Measurements from ENCODE around the gene ZNF439.
"Not testable (repeated sequence)": the region's sequence is repeated elsewhere in the genome, so short reads cannot be mapped to it uniquely, and the experiment has no call there.

ZNF439 gene

DNA sequence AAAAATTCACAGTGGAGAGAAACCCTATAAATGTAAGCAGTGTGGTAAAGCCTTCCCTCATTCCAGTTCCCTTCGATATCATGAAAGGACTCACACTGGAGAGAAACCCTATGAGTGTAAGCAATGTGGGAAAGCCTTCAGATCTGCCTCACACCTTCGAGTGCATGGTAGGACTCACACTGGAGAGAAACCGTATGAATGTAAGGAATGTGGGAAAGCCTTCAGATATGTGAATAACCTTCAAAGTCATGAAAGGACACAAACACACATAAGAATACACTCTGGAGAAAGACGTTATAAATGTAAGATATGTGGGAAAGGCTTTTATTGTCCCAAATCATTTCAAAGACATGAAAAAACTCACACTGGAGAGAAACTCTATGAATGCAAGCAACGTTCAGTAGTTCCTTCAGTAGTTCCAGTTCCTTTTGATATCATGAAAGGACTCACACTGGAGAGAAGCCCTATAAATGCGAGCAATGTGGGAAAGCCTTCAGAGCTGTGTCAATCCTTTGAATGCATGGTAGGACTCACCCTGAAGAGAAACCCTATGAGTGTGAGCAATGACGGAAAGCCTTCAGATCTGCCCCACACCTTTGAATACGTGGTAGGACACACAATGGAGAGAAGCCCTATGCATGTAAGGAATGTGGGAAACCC lies 16.1 kb upstream of the ZNF439 start:
- no peak overlapping the region for H3K4me2 ChIP-seq
- H3K4me3 ChIP-seq, result peak overlapping the region; percentile 28; the same call in 1 of the 2 replicates
- no peaks in the 10 kb centered on the region for H3K27me3 ChIP-seq
- no peaks in the 10 kb centered on the region for H3K4me1 ChIP-seq
- TF ChIP-seq Cebpa-rat (IDR thresholded peaks at IDR 0.05), result no peak
- H3K9ac ChIP-seq, result no peak overlapping the region
- no peak overlapping the region for H3K27ac ChIP-seq
- H3K9me3 ChIP-seq, result peaks cover 98% of the 10 kb centered on the region
- H3K36me3 ChIP-seq, result peaks cover 91% of the 10 kb centered on the region
- H4K20me1 ChIP-seq, result no peaks in the 10 kb centered on the region

DNA sequence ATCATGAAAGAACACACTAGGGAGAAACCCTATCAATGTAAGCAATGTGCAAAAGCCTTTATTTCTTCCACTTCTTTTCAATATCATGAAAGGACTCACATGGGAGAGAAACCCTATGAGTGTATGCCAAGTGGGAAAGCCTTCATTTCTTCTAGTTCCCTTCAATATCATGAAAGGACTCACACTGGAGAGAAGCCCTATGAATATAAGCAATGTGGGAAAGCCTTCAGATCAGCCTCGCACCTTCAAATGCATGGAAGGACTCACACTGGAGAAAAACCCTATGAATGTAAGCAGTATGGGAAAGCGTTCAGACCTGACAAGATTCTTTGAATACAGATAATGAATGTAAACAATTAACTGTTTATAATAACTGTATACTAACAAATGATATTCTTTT lies 15.0 kb upstream of the ZNF439 start:
- no peaks in the 10 kb centered on the region for H3K27me3 ChIP-seq
- no peaks in the 10 kb centered on the region for H4K20me1 ChIP-seq
- H3K27ac ChIP-seq, result no peak overlapping the region
- H3K4me3 ChIP-seq, result no peak overlapping the region
- TF ChIP-seq Cebpa-rat (IDR thresholded peaks at IDR 0.05), result no peak
- no peak overlapping the region for H3K9ac ChIP-seq
- H3K4me2 ChIP-seq, result no peak overlapping the region
- no peaks in the 10 kb centered on the region for H3K4me1 ChIP-seq
- H3K9me3 ChIP-seq, result peaks cover 91% of the 10 kb centered on the region
- H3K36me3 ChIP-seq, result peaks cover 79% of the 10 kb centered on the region

DNA sequence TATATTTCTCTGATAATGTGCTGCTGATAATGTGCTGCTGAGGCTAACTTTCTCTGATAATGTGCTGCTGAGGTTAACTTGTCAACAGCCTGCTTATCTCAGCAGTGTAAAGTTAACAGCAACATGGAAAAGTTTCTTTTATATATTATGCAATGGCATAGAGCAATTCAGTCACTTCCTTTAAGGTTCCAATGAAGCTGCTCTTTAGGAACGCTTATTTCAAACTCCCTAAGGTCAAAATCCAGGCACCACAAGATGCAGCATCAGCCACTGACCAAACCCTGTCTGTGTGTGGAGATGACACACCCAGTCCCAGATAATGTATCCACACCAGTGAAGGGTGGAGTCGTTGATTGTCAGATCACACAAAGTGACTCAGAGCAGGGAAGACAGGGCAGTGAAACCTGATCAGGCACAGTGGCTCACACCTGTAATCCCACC lies 12.9 kb upstream of the ZNF439 start:
- peaks cover 73% of the 10 kb centered on the region for H3K9me3 ChIP-seq
- H3K4me1 ChIP-seq, result not testable (repeated sequence)

DNA sequence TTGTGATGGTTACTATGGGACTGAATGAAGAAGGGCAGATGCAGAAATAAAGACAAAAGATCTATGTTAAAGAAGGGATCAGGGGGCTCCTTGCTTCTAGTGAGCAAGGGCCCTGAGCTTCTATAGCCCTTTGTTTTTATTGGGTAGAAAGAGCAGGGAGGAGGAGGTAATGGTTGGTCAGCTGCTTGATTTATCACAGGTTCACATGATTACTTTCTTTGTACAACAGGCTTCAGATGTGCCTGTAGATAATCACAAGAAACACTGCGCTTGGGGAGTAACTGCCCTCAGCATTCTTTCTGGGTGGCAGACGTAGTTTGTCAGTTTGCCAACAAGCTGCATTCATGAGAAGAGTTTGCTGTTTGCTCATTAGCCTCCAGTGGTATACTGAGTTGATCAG lies 4.8 kb upstream of the ZNF439 start:
- Histone ChIP-seq H3K9ac (no peak overlapping the region), H3K9me3 (peaks cover 7% of the 10 kb centered on the region; the same call in 1 of the 2 replicates), H3K4me1 (peaks cover 10% of the 10 kb centered on the region), H4K20me1 (no peaks in the 10 kb centered on the region; the same call in 1 of the 2 replicates), H3K27me3 (no peaks in the 10 kb centered on the region), H3K4me3 (no peak overlapping the region), H3K36me3 (no peaks in the 10 kb centered on the region), H3K27ac (no peak overlapping the region), H3K4me2 (no peak overlapping the region)
- no peak for TF ChIP-seq Cebpa-rat (IDR thresholded peaks at IDR 0.05)

More for the DNA sequence above, 12.9 kb upstream of the ZNF439 start:
- H3K9ac ChIP-seq, H4K20me1 ChIP-seq, H3K27ac ChIP-seq, H3K4me2 ChIP-seq, H3K4me3 ChIP-seq, H3K27me3 ChIP-seq: not testable (repeated sequence)
- H3K36me3 ChIP-seq, result peaks cover 58% of the 10 kb centered on the region

DNA sequence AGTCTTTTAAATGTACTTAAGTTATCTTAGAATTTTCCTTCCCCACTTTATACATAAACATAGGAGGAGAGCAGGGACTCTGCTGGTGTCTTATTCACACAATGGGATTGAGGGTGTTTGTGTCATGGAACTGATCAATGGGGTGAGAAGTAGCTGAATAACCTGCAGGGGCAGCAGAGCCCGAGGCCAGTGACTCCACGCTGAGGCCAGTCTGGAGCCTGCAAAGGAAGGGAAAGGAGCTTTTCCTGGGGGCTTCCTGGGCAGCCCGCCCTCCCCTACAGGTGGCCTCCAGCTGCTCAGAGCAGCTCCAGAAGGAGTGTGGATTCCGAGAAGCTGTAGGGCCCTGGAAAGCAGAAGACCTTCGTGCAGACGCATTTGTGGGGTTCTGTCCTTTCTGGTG lies 911 bp upstream of the ZNF439 start:
- not testable (repeated sequence) for H3K27me3 ChIP-seq, H3K9ac ChIP-seq, H3K27ac ChIP-seq, H3K4me3 ChIP-seq
- Histone ChIP-seq H3K9me3 (peaks cover 22% of the 10 kb centered on the region), H3K36me3 (peaks cover 24% of the 10 kb centered on the region), H4K20me1 (peaks cover 23% of the 10 kb centered on the region), H3K4me1 (peaks cover 26% of the 10 kb centered on the region), H3K4me2 (peak overlapping the region; percentile 91; the same call in 1 of the 2 replicates)

DNA sequence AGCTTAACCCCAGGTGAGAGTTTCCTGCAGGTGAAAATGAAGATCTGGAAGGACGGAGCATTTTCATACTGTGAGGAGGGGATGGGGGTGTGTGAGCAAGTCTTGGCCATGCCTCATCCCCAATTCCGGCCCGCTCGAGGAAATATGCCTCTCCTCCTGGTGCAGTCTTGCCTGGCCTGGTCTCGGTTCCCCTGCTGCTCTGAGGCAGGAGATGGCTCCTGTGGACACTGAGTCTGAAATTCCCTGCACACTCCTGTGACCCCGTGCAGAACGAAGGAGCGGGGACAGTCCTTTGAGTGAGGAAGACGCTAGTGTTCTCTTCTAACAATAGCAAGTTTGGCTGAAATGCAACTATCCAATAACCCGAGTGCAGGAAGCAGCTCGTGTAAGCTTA lies 329 bp upstream of the ZNF439 start:
- Histone ChIP-seq H3K9ac (no peak overlapping the region), H3K9me3 (peaks cover 28% of the 10 kb centered on the region), H3K27me3 (no peaks in the 10 kb centered on the region), H3K4me2 (peak overlapping the region; percentile 91), H3K36me3 (peaks cover 30% of the 10 kb centered on the region), H4K20me1 (peaks cover 23% of the 10 kb centered on the region), H3K4me1 (peaks cover 26% of the 10 kb centered on the region), H3K4me3 (peak overlapping the region; percentile 81), H3K27ac (no peak overlapping the region)
- no peak for TF ChIP-seq Cebpa-rat (IDR thresholded peaks at IDR 0.05)

DNA sequence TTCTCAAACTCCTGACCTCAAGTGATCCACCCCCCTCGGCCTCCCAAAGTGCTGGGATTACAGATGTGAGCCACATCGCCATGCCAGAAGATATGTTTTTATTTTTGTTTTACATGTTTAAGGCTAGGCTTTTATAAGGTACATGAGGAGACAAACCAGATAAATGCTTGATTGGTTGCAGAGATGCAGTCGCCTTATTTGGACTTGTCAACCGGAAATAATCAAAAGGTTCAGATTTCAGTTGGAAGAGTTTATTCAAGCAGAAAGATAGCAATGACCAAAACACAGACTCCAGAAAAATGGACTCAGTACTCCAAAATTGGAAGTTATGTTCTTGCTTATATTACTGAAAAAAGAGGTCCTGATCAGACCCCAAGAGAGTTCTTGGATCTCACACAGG lies 1.8 kb downstream of the ZNF439 start:
- not testable (repeated sequence) for H3K27me3 ChIP-seq
- Histone ChIP-seq H3K27ac (peak overlapping the region; percentile 93), H3K4me2 (peak overlapping the region; percentile 91), H4K20me1 (peaks cover 23% of the 10 kb centered on the region), H3K4me3 (peak overlapping the region; percentile 81), H3K4me1 (peaks cover 26% of the 10 kb centered on the region), H3K9ac (peak overlapping the region; percentile 87), H3K36me3 (peaks cover 51% of the 10 kb centered on the region), H3K9me3 (peaks cover 49% of the 10 kb centered on the region)

DNA sequence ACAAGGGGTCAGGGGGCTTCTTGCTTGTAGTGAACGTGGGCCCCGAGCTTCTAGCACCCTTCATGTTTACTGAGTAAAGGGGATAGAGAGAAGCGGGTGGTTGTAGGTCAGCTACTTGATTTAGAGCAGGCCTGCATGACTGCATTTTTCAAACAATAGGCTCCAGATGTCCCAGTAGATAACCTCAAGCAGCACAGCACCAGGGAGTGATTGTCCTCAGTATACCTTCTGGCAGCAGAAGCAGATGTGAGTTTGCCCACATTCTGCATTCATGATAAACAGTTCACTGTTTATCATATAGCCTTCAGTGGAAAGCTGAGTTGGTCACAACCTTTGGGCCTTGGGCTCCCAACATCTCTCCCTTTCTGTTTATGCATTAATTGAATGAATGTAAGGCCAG lies 4.8 kb downstream of the ZNF439 start:
- no peaks in the 10 kb centered on the region for H3K27me3 ChIP-seq
- H3K9me3 ChIP-seq, result peaks cover 80% of the 10 kb centered on the region
- H3K4me2 ChIP-seq, result no peak overlapping the region
- H3K27ac ChIP-seq, result no peak overlapping the region
- peaks cover 16% of the 10 kb centered on the region for H3K4me1 ChIP-seq
- no peak for TF ChIP-seq Cebpa-rat (IDR thresholded peaks at IDR 0.05)
- H3K36me3 ChIP-seq, result peaks cover 82% of the 10 kb centered on the region
- no peak overlapping the region for H3K9ac ChIP-seq
- H3K4me3 ChIP-seq, result peak overlapping the region; percentile 81; the same call in 1 of the 2 replicates
- H4K20me1 ChIP-seq, result peaks cover 47% of the 10 kb centered on the region

DNA sequence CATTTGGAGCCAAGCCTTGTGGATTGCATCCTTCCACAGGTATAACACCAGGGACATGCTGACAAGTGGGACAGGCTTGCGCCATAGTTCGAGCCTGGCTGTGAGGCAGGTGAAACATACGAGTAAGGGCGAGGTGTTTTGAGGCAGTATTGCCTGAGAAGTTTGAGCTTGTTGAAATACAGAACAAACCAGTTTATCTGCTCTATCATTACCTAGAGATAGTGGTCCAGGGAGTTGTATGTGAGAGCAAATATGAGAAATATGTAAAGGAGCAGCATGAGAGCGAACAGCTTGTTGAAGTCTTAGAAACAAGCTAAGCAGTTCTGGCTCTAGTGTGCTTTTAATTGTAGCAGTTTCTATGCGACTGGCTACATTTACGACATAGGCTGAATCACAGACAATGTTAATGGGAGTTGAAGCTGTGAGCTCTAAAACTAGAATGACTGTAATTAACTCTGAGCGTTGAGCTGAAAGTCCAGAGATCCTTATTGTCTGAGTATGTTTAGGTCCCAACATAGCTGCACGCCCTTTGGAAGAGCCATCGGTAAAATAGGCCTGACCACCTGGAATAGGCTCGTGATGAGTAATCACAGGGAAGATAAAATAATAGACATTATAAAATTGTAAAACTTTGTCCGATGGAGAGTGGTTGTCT lies 8.2 kb downstream of the ZNF439 start:
- TF ChIP-seq Cebpa-rat (IDR thresholded peaks at IDR 0.05), result no peak
- H3K9ac ChIP-seq, result no peak overlapping the region
- H3K9me3 ChIP-seq, result peaks cover 100% of the 10 kb centered on the region

DNA sequence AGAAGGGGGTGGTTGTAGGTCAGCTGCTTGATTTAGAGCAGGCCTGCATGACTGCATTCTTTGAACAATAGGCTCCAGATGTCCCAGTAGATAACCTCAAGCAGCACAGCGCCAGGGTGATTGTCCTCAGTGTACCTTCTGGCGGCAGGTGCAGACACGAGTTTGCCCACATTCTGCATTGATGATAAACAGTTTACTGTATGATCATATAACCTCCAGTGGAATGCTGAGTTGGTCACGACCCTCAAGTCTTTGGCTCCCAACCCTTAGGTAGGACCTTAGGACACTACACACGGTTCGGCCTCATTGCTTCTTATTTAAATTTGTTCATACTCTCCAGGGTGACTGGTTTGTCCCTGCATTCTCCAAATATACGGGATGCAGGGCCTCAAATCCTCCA lies 12.2 kb downstream of the ZNF439 start:
- 0 out of 2 replicates have a peak overlapping the region, but pooled peaks have one; percentile 18 for H3K4me3 ChIP-seq
- H4K20me1 ChIP-seq, result peaks cover 45% of the 10 kb centered on the region; the same call in 1 of the 2 replicates
- no peak overlapping the region for H3K4me2 ChIP-seq
- peaks cover 100% of the 10 kb centered on the region for H3K36me3 ChIP-seq
- no peaks in the 10 kb centered on the region for H3K4me1 ChIP-seq
- H3K9ac ChIP-seq, result no peak overlapping the region
- TF ChIP-seq Cebpa-rat (IDR thresholded peaks at IDR 0.05), result no peak
- no peak overlapping the region for H3K27ac ChIP-seq
- H3K9me3 ChIP-seq, result peaks cover 100% of the 10 kb centered on the region
- no peaks in the 10 kb centered on the region for H3K27me3 ChIP-seq

More for the DNA sequence above, 8.2 kb downstream of the ZNF439 start:
- no peaks in the 10 kb centered on the region for H3K27me3 ChIP-seq
- H3K4me3 ChIP-seq, result 0 out of 2 replicates have a peak overlapping the region, but pooled peaks have one; percentile 38
- H3K4me1 ChIP-seq, result no peaks in the 10 kb centered on the region
- H3K27ac ChIP-seq, result no peak overlapping the region
- H3K4me2 ChIP-seq, result no peak overlapping the region
- peaks cover 45% of the 10 kb centered on the region; the same call in 1 of the 2 replicates for H4K20me1 ChIP-seq
- H3K36me3 ChIP-seq, result peaks cover 100% of the 10 kb centered on the region
